Stimulated activated CD8-positive, alpha-beta memory T cell treated with anti-CD3 and anti-CD28 coated beads, Interleukin-12 subunit alpha, Interleukin-12 subunit beta, amount 100 ng/mL, for 24 hours (primary cell): ENCODE measurements around the gene CYFIP2.

ENCODE experiments used
- DNase-seq: peaks from one replicate; pipeline ENCODE4 v3.0.0-alpha.2; 2020; ENCODE audit errors: extremely low read depth

Gene CYFIP2

GRCh38 chr5:157357823-157358222, 91.9 kb downstream of the CYFIP2 start:
- DNase-seq = no peak

GRCh38 chr5:157358871-157359270, 92.9 kb downstream of the CYFIP2 start:
- DNase-seq = no peak

- no peak for DNase-seq
These were observed 93.6 kb downstream of the CYFIP2 start for GRCh38 chr5:157359356-157360055.

GRCh38 chr5:157362012-157362411, 96.1 kb downstream of the CYFIP2 start:
- DNase-seq = no peak

- no peak for DNase-seq
These were observed 96.6 kb downstream of the CYFIP2 start for GRCh38 chr5:157362502-157362901.

- DNase-seq = no peak
These were observed 97.1 kb downstream of the CYFIP2 start for GRCh38 chr5:157362982-157363381.

- no peak for DNase-seq
These were observed 99.8 kb downstream of the CYFIP2 start for GRCh38 chr5:157365732-157366131.

GRCh38 chr5:157366741-157367674, 101.1 kb downstream of the CYFIP2 start:
- no peak for DNase-seq

GRCh38 chr5:157369507-157369906, 103.6 kb downstream of the CYFIP2 start:
- DNase-seq = no peak

- DNase-seq = no peak
These were observed 105.0 kb downstream of the CYFIP2 start for GRCh38 chr5:157370967-157371366.

- DNase-seq = no peak
These were observed 105.9 kb downstream of the CYFIP2 start for GRCh38 chr5:157371655-157372471.

GRCh38 chr5:157372472-157372822, 106.5 kb downstream of the CYFIP2 start:
- DNase-seq = no peak

GRCh38 chr5:157378509-157378908, 112.6 kb downstream of the CYFIP2 start:
- no peak for DNase-seq

GRCh38 chr5:157379983-157380382, 114.1 kb downstream of the CYFIP2 start:
- DNase-seq = no peak

GRCh38 chr5:157381746-157382145, 115.8 kb downstream of the CYFIP2 start:
- DNase-seq = no peak

GRCh38 chr5:157382996-157383800, 117.3 kb downstream of the CYFIP2 start:
- DNase-seq = no peak

- no peak for DNase-seq
These were observed 119.2 kb downstream of the CYFIP2 start for GRCh38 chr5:157384971-157385709.

GRCh38 chr5:157387041-157387563, 121.2 kb downstream of the CYFIP2 start:
- no peak for DNase-seq

GRCh38 chr5:157387683-157388093, 121.8 kb downstream of the CYFIP2 start:
- no peak for DNase-seq

- DNase-seq = no peak
These were observed 122.3 kb downstream of the CYFIP2 start for GRCh38 chr5:157388111-157388710.
